Liver (tissue), 9 donors: ENCODE data around the gene PPP1R2B. TPM values are rescaled to one million over a fixed set of nuclear protein-coding genes. Genes with fewer than 3 reads are reported as not detected.

Experiments
- DNase-seq: peaks from one replicate; pipeline ENCODE4 v3.0.0-alpha.2; 2017; ENCODE audit warnings: low spot score
- H3K27ac ChIP-seq, 2 donors: one replicate each; pipeline ENCODE4 v1.7.0; 2013; ENCODE audit warnings: inconsistent platforms in 2 of 2, low read length in 2 of 2, control low read depth in 1 of 2, low read depth in 1 of 2, mild to moderate bottlenecking in 1 of 2
- H3K27me3 ChIP-seq, 4 donors: one replicate each; pipeline versions ENCODE4 v1.6.1 to v1.7.0; 2013; ENCODE audit warnings: low read length in 3 of 4, inconsistent platforms in 1 of 4, mild to moderate bottlenecking in 1 of 4, moderate library complexity in 1 of 4; ENCODE audit not compliant: control insufficient read depth in 4 of 4, insufficient read depth in 4 of 4
- H3K36me3 ChIP-seq, 4 donors: one replicate each; pipeline versions ENCODE4 v1.6.1 to v1.7.0; 2013; ENCODE audit warnings: low read length in 3 of 4, mild to moderate bottlenecking in 3 of 4, low read depth in 1 of 4, moderate library complexity in 1 of 4; ENCODE audit not compliant: control insufficient read depth in 4 of 4, insufficient read depth in 3 of 4
- H3K4me1 ChIP-seq, 4 donors: one replicate each; pipeline versions ENCODE4 v1.6.1 to v1.7.0; 2013; ENCODE audit warnings: low read length in 3 of 4, mild to moderate bottlenecking in 3 of 4, moderate library complexity in 1 of 4; ENCODE audit not compliant: control insufficient read depth in 4 of 4, insufficient read depth in 4 of 4
- H3K4me3 ChIP-seq, 3 donors: one replicate each; pipeline versions ENCODE4 v1.6.1 to v1.7.0; 2013; ENCODE audit warnings: low read length in 3 of 3, control low read depth in 1 of 3, low read depth in 1 of 3, mild to moderate bottlenecking in 1 of 3
- H3K9ac ChIP-seq, 2 donors: one replicate each; pipeline ENCODE4 v1.7.0; 2013; ENCODE audit warnings: low read length in 2 of 2, mild to moderate bottlenecking in 2 of 2, moderate library complexity in 2 of 2, control low read depth in 1 of 2, low read depth in 1 of 2
- H3K9me3 ChIP-seq, 4 donors: one replicate each; pipeline versions ENCODE4 v1.6.1 to v1.7.0; 2013; ENCODE audit warnings: low read length in 3 of 4; ENCODE audit not compliant: control insufficient read depth in 4 of 4
- EGR1 ChIP-seq, 2 donors: IDR thresholded peaks; 2 replicates each; pipeline ENCODE4 v1.6.1; 2016 to 2018; ENCODE audit warnings: antibody characterized with exemption in 2 of 2, low read depth in 2 of 2
- FOXA2 ChIP-seq: IDR thresholded peaks from 2 replicates; pipeline ENCODE4 v1.6.1; 2016; ENCODE audit warnings: antibody characterized with exemption
- GABPA ChIP-seq, 2 donors: IDR thresholded peaks in 1 of 2; conservative IDR thresholded peaks in 1 of 2; 2 replicates each; pipeline ENCODE4 v1.6.1; 2016; ENCODE audit warnings: antibody characterized with exemption in 2 of 2, mild to moderate bottlenecking in 1 of 2, moderate library complexity in 1 of 2
- HNF4G ChIP-seq: IDR thresholded peaks from 2 replicates; pipeline ENCODE4 v1.6.1; 2016; ENCODE audit warnings: antibody characterized with exemption
- NR2F2 ChIP-seq: IDR thresholded peaks from 2 replicates; pipeline ENCODE4 v1.6.1; 2016; ENCODE audit warnings: antibody characterized with exemption
- RAD21 ChIP-seq, 2 donors: IDR thresholded peaks; 2 replicates each; pipeline ENCODE4 v1.6.1; 2016; ENCODE audit warnings: antibody characterized with exemption in 2 of 2, mild to moderate bottlenecking in 2 of 2
- SP1 ChIP-seq: IDR thresholded peaks from 2 replicates; pipeline ENCODE4 v1.6.1; 2018; ENCODE audit warnings: antibody characterized with exemption, mild to moderate bottlenecking
- YY1 ChIP-seq: IDR thresholded peaks from 2 replicates; pipeline ENCODE4 v1.6.1; 2016; ENCODE audit warnings: antibody characterized with exemption, mild to moderate bottlenecking
- WGBS: extraction: QIAGEN DNeasy Blood & Tissue Kit; methylation state at CpG from one replicate; pipeline ENCODE4 v1.1.7; 2013; 5-methylcytosine and 5-hydroxymethylcytosine counted together
- polyA plus RNA-seq, 2 donors: library from polyadenylated mRNA; stranded (reverse) in 1 of 2; unstranded in 1 of 2; fragments of 200-250 nt in 1 of 2; fragments of >200 nt in 1 of 2; fragmentation: Nextera tagmentation in 1 of 2; extraction: Ambion mirVana in 1 of 2; gene quantifications; one replicate each; pipeline versions ENCODE4 v1.2.1 to v1.2.3, GENCODE V29; 2013 to 2015
- total RNA-seq, 2 donors: library from RNA; depleted of rRNA; stranded (reverse); fragments of >200 nt; gene quantifications; one replicate each; pipeline ENCODE4 v1.2.3, GENCODE V29; 2014
- TF ChIP-seq, protein P1 (sequence below): fragments of 150-350 bp; IDR thresholded peaks from 2 replicates; pipeline ENCODE4 v1.5.1; 2017; ENCODE audit warnings: improper control_type of control experiment, low read depth, low read length; ENCODE audit not compliant: missing input control
- TF ChIP-seq, protein P2 (sequence below): IDR thresholded peaks from 2 replicates; pipeline ENCODE4 v1.6.1; 2016; ENCODE audit warnings: antibody characterized with exemption
- TF ChIP-seq, protein P3 (sequence below): IDR thresholded peaks from 2 replicates; pipeline ENCODE4 v1.6.1; 2016; ENCODE audit warnings: antibody characterized with exemption
- TF ChIP-seq, protein P4 (sequence below): IDR thresholded peaks from 2 replicates; pipeline ENCODE4 v1.6.1; 2016; ENCODE audit warnings: antibody characterized with exemption, mild to moderate bottlenecking
- donor health status: healthy.
- donor health status: healthy.
- donor health status: healthy.
- donor health status: healthy.
- donor health status: healthy.

Gene PPP1R2B
- total and polyA plus RNA-seq, 4 donors, result not detected

DNA sequence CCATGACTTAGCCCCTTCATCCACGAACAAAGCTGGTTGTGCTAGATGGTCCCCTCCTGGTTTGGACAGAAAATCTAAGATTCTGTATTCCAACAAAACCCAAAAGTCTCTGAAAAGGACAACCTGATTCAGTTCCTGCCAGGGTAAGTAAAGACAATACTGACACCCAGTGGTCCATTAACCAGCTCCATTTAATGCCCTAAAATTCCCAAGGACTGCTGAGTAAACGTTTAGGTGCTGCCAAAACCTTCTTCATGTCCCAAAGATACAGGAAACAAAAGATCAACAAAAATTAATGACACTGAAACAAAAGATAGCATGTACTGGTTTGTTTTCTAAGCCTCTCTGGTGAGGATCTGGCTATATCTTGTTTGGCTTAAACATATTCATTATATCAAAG lies 25.3 kb upstream of the PPP1R2B start:
- no peak overlapping the region for H3K9ac ChIP-seq
- no peak for DNase-seq
- H3K27me3 ChIP-seq, result no peaks in the 10 kb centered on the region
- peak; percentile 76 to 80 for TF ChIP-seq RAD21 (IDR thresholded peaks at IDR 0.05)
- TF ChIP-seq, protein P1, sequence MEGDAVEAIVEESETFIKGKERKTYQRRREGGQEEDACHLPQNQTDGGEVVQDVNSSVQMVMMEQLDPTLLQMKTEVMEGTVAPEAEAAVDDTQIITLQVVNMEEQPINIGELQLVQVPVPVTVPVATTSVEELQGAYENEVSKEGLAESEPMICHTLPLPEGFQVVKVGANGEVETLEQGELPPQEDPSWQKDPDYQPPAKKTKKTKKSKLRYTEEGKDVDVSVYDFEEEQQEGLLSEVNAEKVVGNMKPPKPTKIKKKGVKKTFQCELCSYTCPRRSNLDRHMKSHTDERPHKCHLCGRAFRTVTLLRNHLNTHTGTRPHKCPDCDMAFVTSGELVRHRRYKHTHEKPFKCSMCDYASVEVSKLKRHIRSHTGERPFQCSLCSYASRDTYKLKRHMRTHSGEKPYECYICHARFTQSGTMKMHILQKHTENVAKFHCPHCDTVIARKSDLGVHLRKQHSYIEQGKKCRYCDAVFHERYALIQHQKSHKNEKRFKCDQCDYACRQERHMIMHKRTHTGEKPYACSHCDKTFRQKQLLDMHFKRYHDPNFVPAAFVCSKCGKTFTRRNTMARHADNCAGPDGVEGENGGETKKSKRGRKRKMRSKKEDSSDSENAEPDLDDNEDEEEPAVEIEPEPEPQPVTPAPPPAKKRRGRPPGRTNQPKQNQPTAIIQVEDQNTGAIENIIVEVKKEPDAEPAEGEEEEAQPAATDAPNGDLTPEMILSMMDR, result peak; percentile 50
- TF ChIP-seq, protein P2, sequence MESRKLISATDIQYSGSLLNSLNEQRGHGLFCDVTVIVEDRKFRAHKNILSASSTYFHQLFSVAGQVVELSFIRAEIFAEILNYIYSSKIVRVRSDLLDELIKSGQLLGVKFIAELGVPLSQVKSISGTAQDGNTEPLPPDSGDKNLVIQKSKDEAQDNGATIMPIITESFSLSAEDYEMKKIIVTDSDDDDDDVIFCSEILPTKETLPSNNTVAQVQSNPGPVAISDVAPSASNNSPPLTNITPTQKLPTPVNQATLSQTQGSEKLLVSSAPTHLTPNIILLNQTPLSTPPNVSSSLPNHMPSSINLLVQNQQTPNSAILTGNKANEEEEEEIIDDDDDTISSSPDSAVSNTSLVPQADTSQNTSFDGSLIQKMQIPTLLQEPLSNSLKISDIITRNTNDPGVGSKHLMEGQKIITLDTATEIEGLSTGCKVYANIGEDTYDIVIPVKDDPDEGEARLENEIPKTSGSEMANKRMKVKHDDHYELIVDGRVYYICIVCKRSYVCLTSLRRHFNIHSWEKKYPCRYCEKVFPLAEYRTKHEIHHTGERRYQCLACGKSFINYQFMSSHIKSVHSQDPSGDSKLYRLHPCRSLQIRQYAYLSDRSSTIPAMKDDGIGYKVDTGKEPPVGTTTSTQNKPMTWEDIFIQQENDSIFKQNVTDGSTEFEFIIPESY, result no peak
- WGBS, result 19% methylated on average over 2 of the region's 2 CpGs
- H3K36me3 ChIP-seq, result no peaks in the 10 kb centered on the region
- no peaks in the 10 kb centered on the region for H3K4me1 ChIP-seq
- H3K27ac ChIP-seq, result no peak overlapping the region
- no peak overlapping the region for H3K4me3 ChIP-seq
- H3K9me3 ChIP-seq, result no peaks in the 10 kb centered on the region

DNA sequence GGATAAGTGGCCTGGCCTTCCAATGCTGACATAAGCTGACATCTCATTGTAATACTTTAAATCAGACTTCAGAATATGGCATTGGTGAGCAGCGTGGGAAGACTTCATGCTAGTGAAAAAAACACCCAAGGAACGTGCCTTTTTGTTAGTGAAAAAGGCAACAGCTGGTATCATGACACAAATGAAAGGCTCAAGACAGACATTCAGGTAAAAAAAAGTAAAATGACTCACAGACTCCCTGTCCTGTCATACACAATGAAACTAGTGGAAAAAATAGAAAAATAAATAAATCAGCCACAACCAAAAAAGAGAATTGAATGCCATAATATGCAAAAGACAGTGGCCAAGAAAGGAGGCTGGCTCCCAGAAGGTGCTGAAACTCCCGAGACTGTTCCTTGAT lies 24.4 kb upstream of the PPP1R2B start:
- TF ChIP-seq EGR1 (IDR thresholded peaks at IDR 0.05; ENCODE audit: low read depth in 2 of 2) (no peak), YY1 (no peak), NR2F2 (no peak), HNF4G (no peak), SP1 (no peak), FOXA2 (no peak), RAD21 (IDR thresholded peaks at IDR 0.05) (no peak), GABPA (IDR thresholded peaks at IDR 0.05 in 1 of 2, conservative IDR thresholded peaks at IDR 0.05 in 1 of 2) (no peak)
- TF ChIP-seq, protein P3, sequence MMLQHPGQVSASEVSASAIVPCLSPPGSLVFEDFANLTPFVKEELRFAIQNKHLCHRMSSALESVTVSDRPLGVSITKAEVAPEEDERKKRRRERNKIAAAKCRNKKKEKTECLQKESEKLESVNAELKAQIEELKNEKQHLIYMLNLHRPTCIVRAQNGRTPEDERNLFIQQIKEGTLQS, result no peak
- TF ChIP-seq, protein P2, result no peak
- TF ChIP-seq, protein P4, sequence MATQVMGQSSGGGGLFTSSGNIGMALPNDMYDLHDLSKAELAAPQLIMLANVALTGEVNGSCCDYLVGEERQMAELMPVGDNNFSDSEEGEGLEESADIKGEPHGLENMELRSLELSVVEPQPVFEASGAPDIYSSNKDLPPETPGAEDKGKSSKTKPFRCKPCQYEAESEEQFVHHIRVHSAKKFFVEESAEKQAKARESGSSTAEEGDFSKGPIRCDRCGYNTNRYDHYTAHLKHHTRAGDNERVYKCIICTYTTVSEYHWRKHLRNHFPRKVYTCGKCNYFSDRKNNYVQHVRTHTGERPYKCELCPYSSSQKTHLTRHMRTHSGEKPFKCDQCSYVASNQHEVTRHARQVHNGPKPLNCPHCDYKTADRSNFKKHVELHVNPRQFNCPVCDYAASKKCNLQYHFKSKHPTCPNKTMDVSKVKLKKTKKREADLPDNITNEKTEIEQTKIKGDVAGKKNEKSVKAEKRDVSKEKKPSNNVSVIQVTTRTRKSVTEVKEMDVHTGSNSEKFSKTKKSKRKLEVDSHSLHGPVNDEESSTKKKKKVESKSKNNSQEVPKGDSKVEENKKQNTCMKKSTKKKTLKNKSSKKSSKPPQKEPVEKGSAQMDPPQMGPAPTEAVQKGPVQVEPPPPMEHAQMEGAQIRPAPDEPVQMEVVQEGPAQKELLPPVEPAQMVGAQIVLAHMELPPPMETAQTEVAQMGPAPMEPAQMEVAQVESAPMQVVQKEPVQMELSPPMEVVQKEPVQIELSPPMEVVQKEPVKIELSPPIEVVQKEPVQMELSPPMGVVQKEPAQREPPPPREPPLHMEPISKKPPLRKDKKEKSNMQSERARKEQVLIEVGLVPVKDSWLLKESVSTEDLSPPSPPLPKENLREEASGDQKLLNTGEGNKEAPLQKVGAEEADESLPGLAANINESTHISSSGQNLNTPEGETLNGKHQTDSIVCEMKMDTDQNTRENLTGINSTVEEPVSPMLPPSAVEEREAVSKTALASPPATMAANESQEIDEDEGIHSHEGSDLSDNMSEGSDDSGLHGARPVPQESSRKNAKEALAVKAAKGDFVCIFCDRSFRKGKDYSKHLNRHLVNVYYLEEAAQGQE, result no peak
- DNase-seq, result no peak
- no peak overlapping the region for H3K4me3 ChIP-seq
- no peak overlapping the region for H3K9ac ChIP-seq
- no peaks in the 10 kb centered on the region for H3K9me3 ChIP-seq
- no peak overlapping the region for H3K27ac ChIP-seq
- 68% methylated on average over 3 of the region's 3 CpGs for WGBS
- H3K27me3 ChIP-seq, result no peaks in the 10 kb centered on the region
- no peaks in the 10 kb centered on the region for H3K4me1 ChIP-seq
- no peaks in the 10 kb centered on the region for H3K36me3 ChIP-seq
